IMR-90 (cell line): ENCODE results near the gene PRAC2.

ENCODE experiments used
- CEBPB ChIP-seq: IDR thresholded peaks from 2 replicates; pipeline ENCODE4 v1.6.1; 2012; ENCODE audit warnings: low read depth, low read length, improper control_type of control experiment
- CHD1 ChIP-seq: IDR thresholded peaks from 2 replicates; pipeline ENCODE4 v1.6.1; 2012; ENCODE audit warnings: low read depth, low read length, improper control_type of control experiment
- CTCF ChIP-seq: conservative IDR thresholded peaks from 2 replicates; pipeline ENCODE4 v1.5.1; 2012; ENCODE audit warnings: mild to moderate bottlenecking, low read depth, low read length, improper control_type of control experiment
- MAFK ChIP-seq: IDR thresholded peaks from 2 replicates; pipeline ENCODE4 v1.6.1; 2012; ENCODE audit warnings: low read depth, low read length, improper control_type of control experiment
- MXI1 ChIP-seq: IDR thresholded peaks from 2 replicates; pipeline ENCODE4 v1.6.1; 2012; ENCODE audit warnings: low read depth, mild to moderate bottlenecking, low read length, moderate library complexity, borderline replicate concordance
- NFE2L2 ChIP-seq: fragments of 150-350 bp; IDR thresholded peaks from 2 replicates; pipeline ENCODE4 v1.6.1; 2016; ENCODE audit warnings: low read depth, mild to moderate bottlenecking, low read length
- POLR2A ChIP-seq: IDR thresholded peaks from 2 replicates; pipeline ENCODE4 v1.6.1; 2012; ENCODE audit warnings: mild to moderate bottlenecking, low read depth, low read length

GRCh38 chr17:48759288-48759687, 36.3 kb downstream of the PRAC2 start:
- TF ChIP-seq POLR2A (no peak), CTCF (no peak), MXI1 (no peak), CEBPB (no peak), NFE2L2 (no peak), MAFK (no peak), CHD1 (no peak)
